HCEC 1CT (cell line): ENCODE measurements around the gene HRH3.

Experiments
- DNase-seq: peaks from one replicate; pipeline ENCODE4 v3.0.0-alpha.2; 2017

HRH3 gene

GRCh38 chr20:62215020-62215990 lies 4.8 kb downstream of the HRH3 start:
- no peak for DNase-seq

GRCh38 chr20:62214067-62214466 lies 6.0 kb downstream of the HRH3 start:
- no peak for DNase-seq

GRCh38 chr20:62212299-62212698 lies 7.8 kb downstream of the HRH3 start:
- DNase-seq: no peak

GRCh38 chr20:62211769-62212288 lies 8.2 kb downstream of the HRH3 start:
- DNase-seq: no peak

- DNase-seq: no peak
Observed at GRCh38 chr20:62211216-62211615, 8.9 kb downstream of the HRH3 start.

GRCh38 chr20:62210496-62210855 lies 9.6 kb downstream of the HRH3 start:
- no peak for DNase-seq

GRCh38 chr20:62209850-62210495 lies 10.1 kb downstream of the HRH3 start:
- DNase-seq: no peak

- DNase-seq: no peak
Observed at GRCh38 chr20:62208795-62209755, 11.0 kb downstream of the HRH3 start.

- DNase-seq: no peak
Observed at GRCh38 chr20:62208061-62208794, 11.8 kb downstream of the HRH3 start.

- DNase-seq: no peak
Observed at GRCh38 chr20:62206388-62206775, 13.7 kb downstream of the HRH3 start.

- no peak for DNase-seq
Observed at GRCh38 chr20:62205618-62206387, 14.3 kb downstream of the HRH3 start.

GRCh38 chr20:62203378-62204030 lies 16.6 kb downstream of the HRH3 start:
- DNase-seq: no peak

- DNase-seq: no peak
Observed at GRCh38 chr20:62202676-62203377, 17.3 kb downstream of the HRH3 start.

- no peak for DNase-seq
Observed at GRCh38 chr20:62202083-62202395, 18.0 kb downstream of the HRH3 start.

GRCh38 chr20:62201173-62202082 lies 18.6 kb downstream of the HRH3 start:
- no peak for DNase-seq

GRCh38 chr20:62200491-62201172 lies 19.4 kb downstream of the HRH3 start:
- DNase-seq: no peak

GRCh38 chr20:62198931-62199330 lies 21.1 kb downstream of the HRH3 start:
- no peak for DNase-seq

GRCh38 chr20:62198496-62198895 lies 21.6 kb downstream of the HRH3 start:
- DNase-seq: no peak

- no peak for DNase-seq
Observed at GRCh38 chr20:62197801-62198200, 22.3 kb downstream of the HRH3 start.
